B cell (primary cell): ENCODE results near the gene FARP2. TPM values are rescaled to one million over a fixed set of nuclear protein-coding genes. Genes with fewer than 3 reads are reported as not detected.

Experiments used
- ATAC-seq: fragments of 200-7000 bp; cut with Tn5 transposase; one replicate; pipeline ENCODE4 v1.10.0; 2021; ENCODE audit warnings: low read depth, mild to moderate bottlenecking, moderate number of reproducible peaks, moderate library complexity
- CTCF ChIA-PET: fragments of 350-600 bp; sonication (Branson Sonifier 250); formaldehyde crosslinking; loops from one replicate; lab custom pipeline; 2021; ENCODE audit warnings: antibody characterized with exemption, inconsistent platforms; lab: Charles Lee
- POLR2A ChIA-PET: fragments of 350-600 bp; sonication (Branson Sonifier 250); formaldehyde crosslinking; loops from one replicate; lab custom pipeline; 2021; ENCODE audit warnings: antibody characterized with exemption; lab: Charles Lee
- DNase-seq: peaks from one replicate; pipeline ENCODE4 v3.0.0; 2013
- H2AFZ ChIP-seq: 2 replicates; pipeline ENCODE4 v1.6.1; 2012; ENCODE audit warnings: mild to moderate bottlenecking, low read depth, low read length; ENCODE audit not compliant: insufficient read depth, poor library complexity, severe bottlenecking
- H3K27ac ChIP-seq, 2 donors: 1 replicate in 1 of 2; 2 replicates in 1 of 2; pipeline ENCODE4 v1.5.1; 2012 to 2013; ENCODE audit warnings: low read length in 2 of 2, mild to moderate bottlenecking in 2 of 2, moderate library complexity in 1 of 2
- H3K27me3 ChIP-seq, 4 experiments: fragments of 200-600 bp in 1 of 4; sonication (generic) in 1 of 4; replicated peaks in 1 of 4; 1 replicate in 2 of 4; 2 replicates in 2 of 4; pipeline versions ENCODE4 v1.6.1 to v1.7.0; 2013 to 2016; ENCODE audit warnings: low read length in 3 of 4, mild to moderate bottlenecking in 2 of 4, mixed read lengths in 1 of 4, moderate library complexity in 1 of 4; ENCODE audit not compliant: insufficient read depth in 4 of 4, control insufficient read depth in 3 of 4; ENCODE audit errors: control extremely low read depth in 1 of 4
- H3K36me3 ChIP-seq, 2 experiments: replicated peaks in 1 of 2; 1 replicate in 1 of 2; 2 replicates in 1 of 2; pipeline versions ENCODE4 v1.6.1 to v1.7.1; 2013; ENCODE audit warnings: low read length in 1 of 2; ENCODE audit not compliant: insufficient read depth in 2 of 2, control insufficient read depth in 1 of 2; ENCODE audit errors: control extremely low read depth in 1 of 2, extremely low read depth in 1 of 2
- H3K4me1 ChIP-seq, 2 donors: fragments of 200-600 bp in 1 of 2; sonication (generic) in 1 of 2; 1 replicate in 1 of 2; 2 replicates in 1 of 2; pipeline versions ENCODE4 v1.5.1 to v1.6.1; 2013 to 2017; ENCODE audit warnings: low read length in 2 of 2; ENCODE audit not compliant: control insufficient read depth in 2 of 2, insufficient read depth in 2 of 2
- H3K4me2 ChIP-seq: replicated peaks from 2 replicates; pipeline ENCODE3; 2012; ENCODE audit warnings: mild to moderate bottlenecking, low read depth, low read length; ENCODE audit not compliant: poor library complexity, severe bottlenecking
- H3K4me3 ChIP-seq, 5 experiments: fragments of 200-600 bp in 1 of 5; sonication (generic) in 1 of 5; 1 replicate in 3 of 5; 2 replicates in 2 of 5; pipeline versions ENCODE4 v1.5.1 to v1.7.0; 2011 to 2016; ENCODE audit warnings: low read length in 4 of 5, mild to moderate bottlenecking in 4 of 5, low read depth in 2 of 5, control low read depth in 1 of 5, moderate library complexity in 1 of 5; ENCODE audit not compliant: insufficient read depth in 1 of 5; ENCODE audit errors: control extremely low read depth in 1 of 5, extremely low read depth in 1 of 5
- H3K79me2 ChIP-seq: fragments of 200-600 bp; sonication (generic); one replicate; pipeline ENCODE4 v1.6.0; 2016; ENCODE audit warnings: low read length; ENCODE audit not compliant: control insufficient read depth, insufficient read depth
- H3K9ac ChIP-seq: fragments of 200-600 bp; sonication (generic); 2 replicates; pipeline ENCODE4 v1.6.1; 2017; ENCODE audit warnings: mild to moderate bottlenecking, low read length, moderate library complexity
- H3K9me3 ChIP-seq, 3 donors: one replicate each; pipeline versions ENCODE4 v1.6.1 to v1.7.1; 2013; ENCODE audit warnings: low read length in 2 of 3; ENCODE audit not compliant: control insufficient read depth in 2 of 3, insufficient read depth in 1 of 3; ENCODE audit errors: control extremely low read depth in 1 of 3
- H4K20me1 ChIP-seq: 2 replicates; pipeline ENCODE4 v1.6.0; 2012; ENCODE audit warnings: mild to moderate bottlenecking, low read length; ENCODE audit not compliant: insufficient read depth, control insufficient read depth, poor library complexity, severe bottlenecking
- H3K27ac Mint-ChIP-seq: one replicate; pipeline ENCODE4 v1.8.0; 2021; ENCODE audit warnings: mixed read lengths
- H3K27me3 Mint-ChIP-seq: one replicate; pipeline ENCODE4 v1.8.0; 2021; ENCODE audit warnings: mixed read lengths
- H3K4me1 Mint-ChIP-seq: one replicate; pipeline ENCODE4 v1.8.0; 2021; ENCODE audit warnings: mixed read lengths
- H3K4me3 Mint-ChIP-seq: one replicate; pipeline ENCODE4 v1.8.0; 2021; ENCODE audit warnings: mixed read lengths
- H3K9me3 Mint-ChIP-seq: one replicate; pipeline ENCODE4 v1.8.0; 2022; ENCODE audit warnings: mixed read lengths; ENCODE audit not compliant: insufficient read depth
- EZH2 ChIP-seq: IDR thresholded peaks from 2 replicates; pipeline ENCODE4 v1.6.1; 2012; ENCODE audit warnings: borderline replicate concordance, low read depth, mild to moderate bottlenecking, moderate library complexity, low read length; ENCODE audit not compliant: insufficient read depth, poor library complexity, severe bottlenecking
- WGBS: methylation state at CpG from one replicate; pipeline ENCODE4 v1.1.5; 2013; ENCODE audit warnings: missing lambda C conversion rate; ENCODE audit not compliant: insufficient coverage; 5-methylcytosine and 5-hydroxymethylcytosine counted together
- intact Hi-C: fragments of 100-400 bp; cut with micrococcal nuclease; formaldehyde crosslinking; loops from one replicate; pipeline ENCODE4 v1.10.0; 2022
- polyA plus RNA-seq: library from polyadenylated mRNA; depleted of rRNA; stranded (reverse); fragments of >200 nt; gene quantifications from 2 replicates; pipeline ENCODE4 v1.2.3, GENCODE V29; 2012
- total RNA-seq, 2 donors: library from RNA; stranded (reverse); fragments of 120-200 nt in 1 of 2; gene quantifications; 1 replicate in 1 of 2; 2 replicates in 1 of 2; pipeline versions ENCODE4 v1.2.3 to v1.2.4, GENCODE V29; 2013 to 2022
- TF ChIP-seq, protein P1 (sequence below): fragments of 200-600 bp; IDR thresholded peaks from one replicate; pipeline ENCODE4 v1.8.0; 2022; ENCODE audit warnings: antibody characterized with exemption, mild to moderate bottlenecking

Gene FARP2
- total and polyA plus RNA-seq, 2 donors (not counting 1 experiment from before 2014, with no cell fraction given) = 37.1 to 114 TPM

DNA sequence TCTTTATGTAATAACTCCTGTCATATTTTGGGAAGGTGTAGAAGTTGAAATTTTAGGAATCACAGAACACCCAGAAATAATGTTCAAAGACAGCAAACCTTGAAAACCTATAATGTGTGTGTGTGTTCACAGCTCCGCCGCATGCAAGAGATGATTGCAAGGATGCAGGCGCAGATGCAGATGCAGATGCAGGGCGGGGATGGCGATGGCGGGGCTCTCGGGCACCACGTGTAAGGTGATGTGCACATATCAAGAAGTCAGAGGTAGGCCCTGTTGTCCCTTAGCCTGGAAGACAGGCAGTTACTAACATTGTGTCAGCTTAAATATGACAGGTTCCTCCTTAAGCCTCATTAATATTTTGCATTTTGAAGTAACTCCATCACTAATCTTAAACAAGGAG, 6.1 kb upstream of the FARP2 start:
- Histone ChIP-seq H3K27me3 (no peaks in the 10 kb centered on the region), H3K27ac (no peak overlapping the region), H3K79me2 (no peaks in the 10 kb centered on the region), H3K4me3 (no peak overlapping the region), H3K4me2 (no peak overlapping the region), H4K20me1 (no peaks in the 10 kb centered on the region), H3K36me3 (peaks cover 7 to 65% of the 10 kb centered on the region in 2 experiments), H3K9me3 (no peaks in the 10 kb centered on the region), H2AFZ (no peak overlapping the region), H3K4me1 (peaks cover under 1 to 3% of the 10 kb centered on the region in 2 donors), H3K9ac (no peak overlapping the region)
- 98% methylated on average over 8 of the region's 8 CpGs for WGBS
- no peak overlapping the region for H3K4me3 Mint-ChIP-seq
- no peaks in the 10 kb centered on the region for H3K4me1 Mint-ChIP-seq
- ATAC-seq (no peak), DNase-seq (no peak)
- CTCF ChIA-PET = interaction anchor here (1.4 kb wide), 1 partner anchor 26 kb away, joined by 3 read pairs; no protein-coding TSS in a partner anchor
- TF ChIP-seq, protein P1, sequence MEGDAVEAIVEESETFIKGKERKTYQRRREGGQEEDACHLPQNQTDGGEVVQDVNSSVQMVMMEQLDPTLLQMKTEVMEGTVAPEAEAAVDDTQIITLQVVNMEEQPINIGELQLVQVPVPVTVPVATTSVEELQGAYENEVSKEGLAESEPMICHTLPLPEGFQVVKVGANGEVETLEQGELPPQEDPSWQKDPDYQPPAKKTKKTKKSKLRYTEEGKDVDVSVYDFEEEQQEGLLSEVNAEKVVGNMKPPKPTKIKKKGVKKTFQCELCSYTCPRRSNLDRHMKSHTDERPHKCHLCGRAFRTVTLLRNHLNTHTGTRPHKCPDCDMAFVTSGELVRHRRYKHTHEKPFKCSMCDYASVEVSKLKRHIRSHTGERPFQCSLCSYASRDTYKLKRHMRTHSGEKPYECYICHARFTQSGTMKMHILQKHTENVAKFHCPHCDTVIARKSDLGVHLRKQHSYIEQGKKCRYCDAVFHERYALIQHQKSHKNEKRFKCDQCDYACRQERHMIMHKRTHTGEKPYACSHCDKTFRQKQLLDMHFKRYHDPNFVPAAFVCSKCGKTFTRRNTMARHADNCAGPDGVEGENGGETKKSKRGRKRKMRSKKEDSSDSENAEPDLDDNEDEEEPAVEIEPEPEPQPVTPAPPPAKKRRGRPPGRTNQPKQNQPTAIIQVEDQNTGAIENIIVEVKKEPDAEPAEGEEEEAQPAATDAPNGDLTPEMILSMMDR = no peak
- TF ChIP-seq EZH2 = no peak
- no peaks in the 10 kb centered on the region for H3K9me3 Mint-ChIP-seq
- intact Hi-C loops = no loop called here
- POLR2A ChIA-PET = no interaction called here
- no peak overlapping the region for H3K27ac Mint-ChIP-seq
- H3K27me3 Mint-ChIP-seq = no peaks in the 10 kb centered on the region

DNA sequence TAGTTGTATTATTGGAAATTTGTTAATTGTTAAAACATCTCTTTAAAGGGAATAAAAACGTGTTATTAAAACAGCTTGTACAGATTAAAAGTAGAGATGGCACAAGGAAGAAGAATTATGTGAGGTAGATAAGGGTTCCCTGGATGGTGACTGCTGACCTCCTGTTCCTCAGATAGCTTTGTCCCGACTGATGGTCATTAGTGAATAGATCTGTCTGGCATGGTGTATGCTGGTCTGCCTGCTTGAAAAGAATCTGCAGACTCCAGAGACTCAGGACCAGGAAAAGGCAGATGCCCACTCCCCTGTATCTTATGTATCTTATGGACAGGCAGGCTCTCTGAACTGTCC, 5.6 kb upstream of the FARP2 start:
- Histone ChIP-seq H3K4me2 (no peak overlapping the region), H3K27ac (no peak overlapping the region), H3K27me3 (no peaks in the 10 kb centered on the region), H3K4me1 (peaks cover 4 to 6% of the 10 kb centered on the region in 2 donors), H4K20me1 (no peaks in the 10 kb centered on the region), H3K79me2 (no peaks in the 10 kb centered on the region), H3K9me3 (peaks cover 0 to 5% (median 0%) of the 10 kb centered on the region in 3 donors), H3K36me3 (peaks cover 7 to 60% of the 10 kb centered on the region in 2 experiments), H2AFZ (no peak overlapping the region), H3K4me3 (no peak overlapping the region), H3K9ac (no peak overlapping the region)
- Mint-ChIP-seq H3K4me1 (no peaks in the 10 kb centered on the region), H3K27me3 (no peaks in the 10 kb centered on the region), H3K27ac (no peak overlapping the region), H3K9me3 (no peaks in the 10 kb centered on the region), H3K4me3 (no peak overlapping the region)
- ATAC-seq (no peak), DNase-seq (no peak)
- no peak for TF ChIP-seq EZH2
- TF ChIP-seq, protein P1 = no peak
- ChIA-PET POLR2A (no interaction called here), CTCF (interaction anchor here (1.1 kb wide), 1 partner anchor 34 kb away, joined by 3 read pairs; no protein-coding TSS in a partner anchor)
- no CpG with 5 or more reads among the region's 2 CpGs for WGBS
- intact Hi-C loops = no loop called here
